Measurements from ENCODE around the gene SRPK1.

- TF ChIP-seq CTCF (IDR thresholded peaks at IDR 0.05; ENCODE audit: low read length) (no peak), EZH2 (IDR thresholded peaks at IDR 0.05; ENCODE audit: borderline replicate concordance, low read length) (no peak)
These were observed 809 bp downstream of the SRPK1 start for GRCh38 chr6:35919827-35920751.
